ENCODE measurements around the gene MRPL10. TPM values are rescaled to one million over a fixed set of nuclear protein-coding genes. Genes with fewer than 3 reads are reported as not detected.

MRPL10 gene
- total and polyA plus RNA-seq, 2 experiments from 2014 or later: 70.0 to 87.1 TPM

- no peak for DNase-seq (ENCODE audit: low read depth in 1 of 2, low spot score in 1 of 2)
- Histone ChIP-seq H3K9me3 (ENCODE audit: low read depth) (no peaks in the 10 kb centered on the region), H3K4me1 (ENCODE audit: low read depth) (no peaks in the 10 kb centered on the region), H3K4me3 (no peak overlapping the region), H3K27ac (no peak overlapping the region), H3K27me3 (no peaks in the 10 kb centered on the region), H3K36me3 (peaks cover 5% of the 10 kb centered on the region)
- TF ChIP-seq, protein P1, sequence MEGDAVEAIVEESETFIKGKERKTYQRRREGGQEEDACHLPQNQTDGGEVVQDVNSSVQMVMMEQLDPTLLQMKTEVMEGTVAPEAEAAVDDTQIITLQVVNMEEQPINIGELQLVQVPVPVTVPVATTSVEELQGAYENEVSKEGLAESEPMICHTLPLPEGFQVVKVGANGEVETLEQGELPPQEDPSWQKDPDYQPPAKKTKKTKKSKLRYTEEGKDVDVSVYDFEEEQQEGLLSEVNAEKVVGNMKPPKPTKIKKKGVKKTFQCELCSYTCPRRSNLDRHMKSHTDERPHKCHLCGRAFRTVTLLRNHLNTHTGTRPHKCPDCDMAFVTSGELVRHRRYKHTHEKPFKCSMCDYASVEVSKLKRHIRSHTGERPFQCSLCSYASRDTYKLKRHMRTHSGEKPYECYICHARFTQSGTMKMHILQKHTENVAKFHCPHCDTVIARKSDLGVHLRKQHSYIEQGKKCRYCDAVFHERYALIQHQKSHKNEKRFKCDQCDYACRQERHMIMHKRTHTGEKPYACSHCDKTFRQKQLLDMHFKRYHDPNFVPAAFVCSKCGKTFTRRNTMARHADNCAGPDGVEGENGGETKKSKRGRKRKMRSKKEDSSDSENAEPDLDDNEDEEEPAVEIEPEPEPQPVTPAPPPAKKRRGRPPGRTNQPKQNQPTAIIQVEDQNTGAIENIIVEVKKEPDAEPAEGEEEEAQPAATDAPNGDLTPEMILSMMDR (IDR thresholded peaks at IDR 0.05; ENCODE audit: low read depth, low read length): no peak
Observed at GRCh38 chr17:47813512-47814031, 17.8 kb downstream of the MRPL10 start.

DNA sequence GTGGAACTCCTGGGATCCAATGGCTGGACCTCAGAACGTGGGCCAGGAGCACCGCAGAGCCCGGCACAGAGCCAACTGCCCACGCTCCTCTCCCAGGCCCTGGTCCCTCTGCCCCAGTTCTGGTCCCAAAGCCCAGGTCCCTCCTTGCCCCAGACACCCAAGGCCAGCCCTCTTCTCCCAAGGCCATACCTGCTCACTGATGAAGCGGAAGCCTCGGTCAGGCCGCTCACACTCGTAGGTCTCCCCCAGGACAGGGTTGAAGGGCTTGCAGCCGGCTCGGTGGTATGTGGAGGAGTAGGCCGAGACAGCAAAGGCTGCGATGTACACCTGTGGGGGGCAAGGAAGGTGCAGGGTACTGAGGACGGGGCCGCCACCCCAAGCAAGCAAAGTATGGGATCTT lies 18.3 kb downstream of the MRPL10 start:
- TF ChIP-seq, protein P1 (IDR thresholded peaks at IDR 0.05; ENCODE audit: low read depth, low read length): no peak
- no peak for DNase-seq (ENCODE audit: low read depth in 1 of 2, low spot score in 1 of 2)
- Histone ChIP-seq H3K36me3 (peaks cover 5% of the 10 kb centered on the region), H3K9me3 (ENCODE audit: low read depth) (no peaks in the 10 kb centered on the region), H3K4me3 (no peak overlapping the region), H3K27me3 (no peaks in the 10 kb centered on the region), H3K4me1 (ENCODE audit: low read depth) (no peaks in the 10 kb centered on the region), H3K27ac (no peak overlapping the region)

DNA sequence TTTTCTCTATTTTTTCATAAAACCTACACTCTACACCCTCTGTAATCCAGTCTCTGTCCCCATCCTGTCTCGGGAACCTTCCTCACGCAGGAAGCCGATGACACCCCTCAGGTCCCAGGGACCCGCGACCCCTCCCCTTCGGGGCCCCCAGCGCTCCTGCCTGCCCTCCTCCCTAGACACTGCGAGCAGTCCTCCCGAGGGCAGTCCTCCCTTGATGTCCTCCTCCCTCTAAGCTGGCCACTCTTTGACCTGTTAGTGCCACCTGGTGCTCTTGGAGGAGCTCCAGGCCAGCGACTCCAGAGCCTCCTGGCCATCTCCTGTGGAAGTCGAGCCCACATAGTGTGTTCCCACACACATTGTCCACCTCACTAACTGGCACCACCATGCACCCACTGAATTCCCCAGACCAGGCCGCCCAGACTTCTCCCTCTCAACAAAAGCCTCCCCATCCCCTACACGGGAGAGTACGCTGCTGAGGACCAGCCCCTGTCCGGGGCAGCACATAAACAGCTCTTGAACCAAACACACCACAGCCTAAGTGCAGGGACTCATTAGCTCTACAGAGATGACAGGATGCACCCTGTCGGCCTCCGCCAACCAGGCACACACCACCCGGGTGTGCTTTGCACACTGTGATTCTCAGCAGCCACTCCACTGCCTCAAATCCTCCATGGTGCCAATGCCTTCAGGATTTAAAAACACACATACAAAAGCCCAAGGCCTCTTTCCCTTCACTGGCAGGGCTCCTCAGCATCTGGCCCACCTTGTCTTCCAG lies 19.0 kb downstream of the MRPL10 start:
- Histone ChIP-seq H3K36me3 (peaks cover 5% of the 10 kb centered on the region), H3K4me3 (no peak overlapping the region), H3K27me3 (no peaks in the 10 kb centered on the region), H3K27ac (no peak overlapping the region), H3K4me1 (ENCODE audit: low read depth) (no peaks in the 10 kb centered on the region), H3K9me3 (ENCODE audit: low read depth) (no peaks in the 10 kb centered on the region)
- TF ChIP-seq, protein P1 (IDR thresholded peaks at IDR 0.05; ENCODE audit: low read depth, low read length): no peak
- no peak for DNase-seq (ENCODE audit: low read depth in 1 of 2, low spot score in 1 of 2)

GRCh38 chr17:47811709-47812108 lies 19.6 kb downstream of the MRPL10 start:
- Histone ChIP-seq H3K27ac (no peak overlapping the region), H3K27me3 (no peaks in the 10 kb centered on the region), H3K4me3 (no peak overlapping the region), H3K4me1 (ENCODE audit: low read depth) (no peaks in the 10 kb centered on the region), H3K36me3 (peaks cover 5% of the 10 kb centered on the region), H3K9me3 (ENCODE audit: low read depth) (no peaks in the 10 kb centered on the region)
- TF ChIP-seq, protein P1 (IDR thresholded peaks at IDR 0.05; ENCODE audit: low read depth, low read length): no peak
- DNase-seq (ENCODE audit: low read depth in 1 of 2, low spot score in 1 of 2): no peak

- H3K36me3 ChIP-seq: no peaks in the 10 kb centered on the region
- DNase-seq (ENCODE audit: low read depth in 1 of 2, low spot score in 1 of 2): peak in 1 of 2 donors; percentile 13
- H3K27ac ChIP-seq: no peak overlapping the region
- TF ChIP-seq, protein P1 (IDR thresholded peaks at IDR 0.05; ENCODE audit: low read depth, low read length): no peak
- H3K4me3 ChIP-seq: no peak overlapping the region
- H3K27me3 ChIP-seq: no peaks in the 10 kb centered on the region
- no peaks in the 10 kb centered on the region for H3K9me3 ChIP-seq (ENCODE audit: low read depth)
- H3K4me1 ChIP-seq (ENCODE audit: low read depth): no peaks in the 10 kb centered on the region
Observed at GRCh38 chr17:47810901-47811635, 20.3 kb downstream of the MRPL10 start.

All from cardiac muscle cell (in vitro differentiated cells and primary cell).